Endothelial cell of umbilical vein (primary cell): Measurements from ENCODE around the gene PCYT1B.

Experiments
- CTCF ChIP-seq, 2 donors: IDR thresholded peaks; 1 replicate in 1 of 2; 2 replicates in 1 of 2; pipeline ENCODE4 v1.5.1; 2011; ENCODE audit warnings: low read length in 2 of 2, mild to moderate bottlenecking in 2 of 2, moderate library complexity in 2 of 2, control low read depth in 1 of 2, inconsistent platforms in 1 of 2, low read depth in 1 of 2; ENCODE audit not compliant: insufficient read depth in 1 of 2; ENCODE audit errors: extremely low read depth in 1 of 2
- GATA2 ChIP-seq: IDR thresholded peaks from 2 replicates; pipeline ENCODE4 v1.7.0; 2011; ENCODE audit warnings: low read depth, mild to moderate bottlenecking, moderate library complexity, mixed read lengths, low read length; ENCODE audit not compliant: insufficient read length, insufficient read depth
- POLR2A ChIP-seq: IDR thresholded peaks from 2 replicates; pipeline ENCODE4 v1.6.1; 2012; ENCODE audit warnings: low read depth, mild to moderate bottlenecking, control low read depth, low read length

GRCh38 chrX:24647257-24648058, at the start of gene PCYT1B:
- TF ChIP-seq POLR2A (no peak), CTCF (IDR thresholded peaks at IDR 0.05; ENCODE audit: extremely low read depth in 1 of 2, insufficient read depth in 1 of 2, low read depth in 1 of 2, low read length in 2 of 2) (no peak), GATA2 (no peak)
